Stimulated activated CD8-positive, alpha-beta memory T cell treated with anti-CD3 and anti-CD28 coated beads, Interleukin-15, amount 100 ng/mL, for 24 hours (primary cell): ENCODE measurements around the gene SLC1A5.
"Not testable (repeated sequence)": the region's sequence is repeated elsewhere in the genome, so short reads cannot be mapped to it uniquely, and the experiment has no call there.

ENCODE experiments used
- DNase-seq: peaks from one replicate; pipeline ENCODE4 v3.0.0-alpha.2; 2020; ENCODE audit warnings: low read depth

Gene SLC1A5

GRCh38 chr19:46788262-46788967 is at the start of gene SLC1A5:
Gene SLC1A5, minus strand, starts transcription at chr19:46788594. Its CDS starts 629 bp downstream, at chr19:46787965.
- DNase-seq, result peak; percentile 96

- DNase-seq, result no peak
Measured at GRCh38 chr19:46838160-46838559, 49.8 kb upstream of the SLC1A5 start.

GRCh38 chr19:46834984-46835383 is 46.6 kb upstream of the SLC1A5 start:
- DNase-seq, result no peak

- DNase-seq, result no peak
Measured at GRCh38 chr19:46834121-46834520, 45.7 kb upstream of the SLC1A5 start.

- DNase-seq, result no peak
Measured at GRCh38 chr19:46830864-46831263, 42.5 kb upstream of the SLC1A5 start.

- DNase-seq, result no peak
Measured at GRCh38 chr19:46828484-46828883, 40.1 kb upstream of the SLC1A5 start.

GRCh38 chr19:46825731-46826055 is 37.3 kb upstream of the SLC1A5 start:
- no peak for DNase-seq

GRCh38 chr19:46824890-46825730 is 36.7 kb upstream of the SLC1A5 start:
- no peak for DNase-seq

- no peak for DNase-seq
Measured at GRCh38 chr19:46823049-46823448, 34.7 kb upstream of the SLC1A5 start.

GRCh38 chr19:46822410-46822787 is 34.0 kb upstream of the SLC1A5 start:
- DNase-seq, result not testable (repeated sequence)

GRCh38 chr19:46821512-46822409 is 33.4 kb upstream of the SLC1A5 start:
- DNase-seq, result no peak

- no peak for DNase-seq
Measured at GRCh38 chr19:46818812-46819211, 30.4 kb upstream of the SLC1A5 start.

- no peak for DNase-seq
Measured at GRCh38 chr19:46815833-46816627, 27.6 kb upstream of the SLC1A5 start.

- no peak for DNase-seq
Measured at GRCh38 chr19:46813839-46814358, 25.5 kb upstream of the SLC1A5 start.

GRCh38 chr19:46812977-46813838 is 24.8 kb upstream of the SLC1A5 start:
- no peak for DNase-seq

- no peak for DNase-seq
Measured at GRCh38 chr19:46809534-46810272, 21.3 kb upstream of the SLC1A5 start.

- DNase-seq, result no peak
Measured at GRCh38 chr19:46806656-46807055, 18.3 kb upstream of the SLC1A5 start.

- DNase-seq, result not testable (repeated sequence)
Measured at GRCh38 chr19:46804432-46804831, 16.0 kb upstream of the SLC1A5 start.

- no peak for DNase-seq
Measured at GRCh38 chr19:46803555-46803954, 15.2 kb upstream of the SLC1A5 start.

GRCh38 chr19:46802152-46802551 is 13.8 kb upstream of the SLC1A5 start:
- DNase-seq, result no peak
